ENCODE measurements around the gene CD14.

CD14 gene

DNA sequence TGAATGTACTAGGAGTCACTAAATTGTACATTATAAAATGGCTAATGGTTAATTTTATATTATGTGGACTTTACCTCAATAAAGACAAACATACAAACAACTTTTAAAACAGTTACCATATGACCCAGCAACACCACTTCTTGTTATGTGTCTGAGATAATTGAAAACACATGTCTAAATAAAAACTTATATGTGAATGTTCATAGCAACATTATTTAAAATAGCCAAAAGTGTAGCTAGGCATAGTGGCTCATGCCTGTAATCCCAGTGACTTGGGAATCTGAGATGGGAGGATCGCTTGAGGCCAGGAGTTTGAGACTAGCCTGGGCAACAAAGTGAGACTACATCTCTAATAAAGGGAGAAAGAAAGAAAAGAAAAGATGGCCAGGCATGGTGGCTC lies 45.5 kb downstream of the CD14 start:
- Histone ChIP-seq H3K9me3 (ENCODE audit: control insufficient read depth in 2 of 2, low read length in 2 of 2) (no peaks in the 10 kb centered on the region), H3K4me1 (ENCODE audit: control insufficient read depth in 2 of 2, insufficient read depth in 2 of 2, low read length in 2 of 2) (peaks cover 0 to 2% of the 10 kb centered on the region in 2 donors), H3K36me3 (ENCODE audit: control insufficient read depth in 2 of 2, insufficient read depth in 2 of 2, low read length in 2 of 2) (no peaks in the 10 kb centered on the region), H3K4me3 (ENCODE audit: low read length in 2 of 2) (no peak overlapping the region), H3K27me3 (ENCODE audit: control insufficient read depth in 2 of 2, insufficient read depth in 2 of 2, low read length in 2 of 2) (no peaks in the 10 kb centered on the region), H3K9ac (ENCODE audit: low read depth in 1 of 2, low read length in 2 of 2) (no peak overlapping the region), H3K27ac (ENCODE audit: low read depth in 2 of 2, low read length in 2 of 2) (no peak overlapping the region)

All from mucosa of rectum (tissue), 2 donors.